GM18508 (cell line): Measurements from ENCODE around the gene RPS15.

Experiments used
- ATAC-seq: cut with Tn5 transposase; IDR thresholded peaks from one replicate; pipeline ENCODE4 v1.9.1; 2021; ENCODE audit warnings: moderate number of reproducible peaks; ENCODE audit not compliant: insufficient read depth, unreplicated experiment

RPS15 gene

DNA sequence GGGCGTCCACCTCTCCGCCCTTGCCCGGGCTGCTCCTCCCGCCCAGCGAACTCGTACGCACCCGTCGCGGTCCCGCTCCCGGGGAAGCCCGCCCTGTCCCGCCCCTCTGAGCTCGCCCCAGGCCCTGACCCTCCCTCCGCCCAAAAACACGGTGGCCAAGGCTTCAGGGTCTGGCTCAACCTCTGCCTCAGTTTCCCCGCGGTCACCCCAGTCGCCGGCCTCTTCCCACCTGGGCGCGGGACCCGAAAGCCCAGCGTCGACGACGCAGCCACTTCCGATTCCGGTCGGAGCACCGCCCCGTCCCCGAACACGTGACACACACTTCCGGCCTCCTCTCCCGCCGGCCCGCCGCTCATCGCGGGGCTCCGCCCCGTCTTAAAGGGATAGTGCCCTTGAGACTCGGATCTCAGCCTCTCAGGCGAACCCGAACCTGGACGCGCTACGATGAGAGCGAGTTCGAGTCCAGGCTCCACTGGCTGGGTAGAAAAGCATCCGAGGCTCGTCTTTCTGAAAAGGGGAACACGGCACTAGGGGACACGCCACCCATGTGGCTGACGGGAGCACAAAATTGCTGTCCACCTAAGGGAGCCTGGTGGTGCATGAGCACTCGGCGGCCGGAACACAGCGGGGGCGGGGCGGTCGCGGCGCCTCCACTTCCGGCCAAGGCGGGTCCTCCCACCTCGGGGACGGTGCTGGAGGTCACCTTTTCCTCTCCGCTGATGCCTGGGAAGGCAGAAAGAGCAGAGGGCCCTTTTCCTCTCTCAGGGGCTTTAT lies 40.9 kb downstream of the RPS15 start, which contains the start of gene C19orf25:
Gene C19orf25 (minus strand): TSS at position 282 of the 774 bp plus-strand sequence. CDS start 312 bp downstream, outside the sequence.
- no peak for ATAC-seq

DNA sequence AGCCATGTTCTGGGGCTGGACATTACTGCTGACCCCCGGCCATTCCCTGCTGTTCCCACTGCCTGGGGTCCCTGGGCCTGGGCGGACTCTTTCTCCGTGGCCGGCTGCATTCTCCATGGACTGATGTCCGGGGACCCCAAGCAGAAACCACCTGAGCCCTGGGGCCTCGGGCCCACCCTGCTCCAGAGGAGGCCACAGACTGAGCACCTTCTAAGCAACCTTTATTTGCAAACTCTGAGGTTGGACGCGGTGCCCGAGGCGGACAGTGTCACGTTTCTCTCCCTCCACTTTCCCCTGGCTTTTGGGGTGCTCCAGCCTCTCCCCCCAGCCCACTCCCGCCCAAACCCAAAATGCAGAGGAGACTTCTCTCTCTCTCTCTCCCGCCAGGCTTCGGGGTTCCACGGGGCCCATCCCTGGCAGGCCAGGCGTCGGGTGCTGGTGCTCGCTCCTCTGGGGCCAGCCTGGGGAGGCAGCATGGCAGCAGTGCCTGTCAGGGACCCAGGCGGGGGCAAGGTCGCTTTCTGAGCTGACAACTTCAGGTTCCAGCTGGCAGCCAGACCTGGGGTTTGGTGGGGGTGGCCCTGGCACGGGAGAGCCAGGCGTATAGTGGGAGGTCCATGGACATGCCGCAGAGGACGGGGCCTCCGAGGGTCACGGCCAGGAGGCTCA lies 43.2 kb downstream of the RPS15 start:
- ATAC-seq, result no peak

DNA sequence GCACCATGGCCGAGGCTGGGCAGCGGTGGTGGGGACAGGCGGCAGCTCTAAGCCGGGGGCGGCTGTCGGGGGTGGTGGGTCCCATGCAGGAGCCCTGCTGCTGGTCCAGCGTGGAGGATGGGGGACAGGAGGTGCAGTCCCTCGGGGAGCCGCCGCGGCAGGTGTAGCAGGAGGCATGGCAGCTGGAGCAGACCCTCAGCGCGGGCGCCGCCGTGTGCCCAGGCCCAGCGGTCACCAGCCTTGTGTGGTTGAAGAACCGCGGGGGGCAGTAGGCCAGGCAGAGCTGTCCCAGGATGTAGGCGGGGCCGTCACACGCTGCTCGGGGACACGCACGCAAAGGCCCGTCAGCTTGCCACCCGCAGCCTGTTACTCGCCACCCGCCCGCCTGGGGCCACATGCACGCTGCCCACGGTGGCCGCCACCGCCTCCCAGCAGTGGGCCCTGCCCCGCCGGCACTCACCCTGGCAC lies 43.7 kb downstream of the RPS15 start:
- ATAC-seq, result no peak

DNA sequence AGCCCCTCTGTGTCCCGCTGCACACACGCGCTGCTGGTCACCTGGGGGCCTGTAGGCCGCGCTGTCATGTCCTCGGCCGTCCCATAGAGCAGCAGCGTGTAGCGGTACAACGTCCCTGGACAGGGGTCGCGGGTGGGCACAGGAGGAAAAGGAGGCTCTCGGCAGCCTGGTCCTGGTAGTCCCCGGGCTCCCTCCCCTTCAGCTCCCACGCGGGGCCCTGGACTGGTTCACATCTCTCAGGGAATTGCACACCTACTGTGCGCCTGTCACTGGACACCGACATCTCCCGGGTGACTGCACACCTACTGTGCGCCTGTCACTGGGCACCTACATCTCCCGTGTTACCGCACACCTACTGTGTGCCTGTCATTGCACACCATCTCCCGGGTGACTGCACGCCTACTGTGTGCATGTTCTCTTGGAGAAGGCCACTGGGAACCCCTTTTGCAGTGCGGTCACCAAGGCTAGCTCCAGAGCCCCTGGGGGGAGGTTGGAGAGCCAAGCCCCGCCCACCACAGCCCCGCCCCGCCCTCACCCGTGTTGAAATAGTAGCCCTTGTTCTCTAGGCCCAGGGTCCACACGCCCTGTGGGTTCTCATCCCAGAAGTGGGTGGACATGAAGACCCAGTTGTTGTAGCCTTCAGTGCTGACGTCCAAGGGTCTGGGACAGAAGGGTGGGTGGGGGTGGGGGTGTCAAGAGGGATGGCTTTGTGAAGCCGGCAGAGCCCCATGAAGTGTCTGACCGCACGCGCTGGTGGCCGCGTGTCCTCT lies 44.4 kb downstream of the RPS15 start:
- ATAC-seq, result no peak

DNA sequence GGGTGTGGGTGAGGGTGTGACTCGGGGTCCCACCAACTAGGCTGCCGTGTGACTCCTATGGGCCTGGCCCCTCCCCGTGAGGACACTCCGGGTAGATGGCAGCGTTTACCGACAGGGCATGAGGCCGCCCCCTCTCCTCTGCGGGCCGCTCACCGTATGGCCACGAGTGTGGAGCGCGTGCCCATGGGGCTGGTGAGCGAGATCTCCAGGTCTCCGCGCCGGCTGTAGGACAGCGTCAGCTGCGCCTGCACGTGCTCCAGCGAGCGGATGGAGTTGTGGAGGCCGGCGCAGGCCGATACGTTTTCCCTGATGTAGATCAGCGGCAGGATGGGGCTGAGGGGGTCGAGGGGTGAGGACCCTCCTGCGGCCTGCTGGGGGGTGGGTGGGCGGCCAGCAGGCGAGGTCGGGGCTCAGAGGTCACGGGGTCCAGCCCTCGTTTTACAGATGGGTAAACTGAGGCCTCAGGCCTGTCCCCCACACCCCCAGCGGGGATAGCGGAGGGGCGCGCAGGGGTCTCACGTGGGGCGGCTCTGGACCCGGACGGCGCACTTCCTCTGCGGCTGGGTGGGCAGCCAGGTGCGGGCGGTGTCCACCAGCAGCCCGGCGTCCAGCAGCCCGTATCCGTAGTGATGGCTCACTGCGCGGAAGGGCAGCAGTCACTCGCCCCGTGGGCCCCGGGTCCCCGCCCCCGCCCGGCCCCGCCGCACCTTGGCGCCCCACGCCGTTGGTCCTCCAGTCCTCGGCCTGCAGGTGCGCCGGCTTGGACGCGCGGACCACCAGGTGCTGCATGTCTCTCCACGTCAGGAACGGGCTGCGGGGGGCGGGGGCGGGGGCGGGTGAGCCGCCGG lies 45.2 kb downstream of the RPS15 start:
- no peak for ATAC-seq

DNA sequence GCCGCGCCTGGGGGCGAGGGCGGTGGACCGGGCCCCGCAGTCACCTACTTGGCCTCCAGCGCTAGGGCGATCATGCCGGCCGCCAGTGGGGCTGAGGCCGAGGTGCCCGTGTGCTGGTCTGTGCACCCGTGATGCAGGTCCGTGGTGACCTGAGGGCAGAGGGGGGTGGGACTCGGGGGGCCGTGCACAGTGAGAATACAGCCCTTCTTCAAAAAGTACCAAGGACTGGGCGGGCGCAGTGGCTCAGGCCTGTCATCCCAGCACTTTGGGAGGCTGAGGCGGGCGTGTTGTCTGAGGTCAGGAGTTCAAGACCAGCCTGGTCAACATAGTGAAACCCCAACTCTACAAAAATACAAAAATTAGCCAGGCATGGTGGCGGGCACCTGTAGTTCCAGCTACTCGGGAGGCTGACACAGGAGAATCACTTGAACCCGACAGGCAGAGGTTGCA lies 45.8 kb downstream of the RPS15 start:
- no peak for ATAC-seq

DNA sequence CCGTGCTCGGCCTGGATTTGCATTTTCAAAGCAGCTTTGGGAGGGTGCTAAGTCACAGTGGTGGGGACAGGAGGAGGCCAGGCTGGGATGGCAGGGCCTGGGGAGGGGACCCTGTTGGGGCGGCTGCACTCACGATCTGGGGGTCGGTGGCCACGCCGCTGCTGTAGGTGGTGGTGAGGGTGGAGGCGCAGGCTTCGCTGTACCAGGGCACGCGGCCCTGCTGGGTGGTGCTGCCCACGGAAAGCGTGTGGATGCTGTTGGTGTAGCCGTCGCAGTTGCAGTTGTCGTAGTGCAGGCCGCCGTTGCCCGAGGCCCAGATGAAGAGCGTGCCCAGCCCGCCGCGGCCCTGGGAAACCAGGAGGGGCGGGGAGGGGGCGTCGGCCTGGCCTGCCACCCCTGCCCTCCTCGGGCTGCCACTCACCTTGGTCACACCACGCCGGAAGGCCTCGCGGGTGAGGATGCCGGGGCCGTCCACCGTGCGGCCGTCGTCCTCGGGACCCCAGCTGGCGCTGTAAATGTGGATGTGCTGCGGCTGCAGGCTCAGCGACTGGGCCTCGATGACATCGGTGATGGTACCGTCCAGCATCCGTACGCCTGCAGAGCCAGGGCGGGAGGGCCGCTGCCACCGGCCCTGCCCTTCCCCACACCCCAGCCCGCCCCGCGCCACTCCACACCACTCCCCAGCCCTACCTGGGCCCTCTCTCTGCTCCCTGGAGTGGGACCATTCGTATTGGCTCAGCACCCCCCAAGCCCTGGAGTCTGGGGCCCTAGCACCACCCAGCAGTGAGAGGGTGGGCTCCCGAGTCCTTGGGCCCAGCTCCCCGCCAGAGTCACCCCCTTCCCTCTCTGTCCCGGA lies 48.8 kb downstream of the RPS15 start:
- ATAC-seq, result no peak

DNA sequence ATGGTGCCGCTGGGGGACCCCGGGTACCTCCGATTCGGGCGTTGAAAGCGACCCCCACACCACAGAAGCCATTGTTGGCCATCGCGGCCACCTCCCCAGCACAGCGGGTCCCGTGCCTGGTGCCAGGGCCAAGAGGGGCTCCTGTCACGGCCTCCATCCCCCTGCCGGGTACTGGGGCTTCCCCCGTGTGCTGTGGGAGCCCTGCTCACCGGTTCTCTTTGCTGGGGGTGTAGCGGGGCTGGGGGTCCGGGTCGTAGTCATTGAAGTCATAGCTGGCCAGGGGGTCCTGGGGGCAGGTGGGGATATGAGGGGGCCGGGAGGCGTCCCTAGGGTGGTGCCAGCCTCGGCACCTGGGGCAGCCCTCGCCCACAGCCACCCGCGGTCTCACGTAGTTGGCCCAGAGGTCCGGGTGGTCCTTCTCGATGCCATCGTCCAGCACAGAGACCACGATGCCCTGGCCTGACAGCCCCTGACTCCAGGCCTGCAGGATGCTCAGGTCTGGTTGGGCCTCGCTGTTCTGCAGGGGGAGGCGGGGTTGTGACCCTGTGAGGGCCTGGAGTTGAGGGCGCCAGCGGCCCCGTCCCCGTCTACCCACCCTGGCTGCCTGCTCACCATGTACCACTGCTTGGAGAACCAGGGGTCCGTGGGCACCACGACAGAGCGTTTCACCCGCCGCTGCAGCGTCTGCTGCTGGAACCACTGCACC lies 49.5 kb downstream of the RPS15 start:
- ATAC-seq, result no peak

DNA sequence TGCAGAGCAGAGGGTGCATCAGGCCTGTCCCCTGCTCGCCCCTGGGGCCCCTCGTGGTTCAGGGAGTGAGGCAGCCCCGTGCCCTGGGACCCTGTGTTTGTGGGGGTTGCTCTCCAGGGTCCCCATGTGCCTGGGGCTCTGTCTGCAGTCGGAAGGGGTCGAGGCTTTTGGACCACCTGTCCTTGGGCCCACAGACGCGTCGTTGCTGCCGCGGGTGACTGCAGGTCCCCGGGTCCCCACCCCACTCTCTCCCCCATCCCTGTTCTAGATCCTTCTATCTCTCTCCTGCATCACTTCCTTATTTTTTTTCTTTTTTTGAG lies 50.0 kb downstream of the RPS15 start:
- no peak for ATAC-seq

DNA sequence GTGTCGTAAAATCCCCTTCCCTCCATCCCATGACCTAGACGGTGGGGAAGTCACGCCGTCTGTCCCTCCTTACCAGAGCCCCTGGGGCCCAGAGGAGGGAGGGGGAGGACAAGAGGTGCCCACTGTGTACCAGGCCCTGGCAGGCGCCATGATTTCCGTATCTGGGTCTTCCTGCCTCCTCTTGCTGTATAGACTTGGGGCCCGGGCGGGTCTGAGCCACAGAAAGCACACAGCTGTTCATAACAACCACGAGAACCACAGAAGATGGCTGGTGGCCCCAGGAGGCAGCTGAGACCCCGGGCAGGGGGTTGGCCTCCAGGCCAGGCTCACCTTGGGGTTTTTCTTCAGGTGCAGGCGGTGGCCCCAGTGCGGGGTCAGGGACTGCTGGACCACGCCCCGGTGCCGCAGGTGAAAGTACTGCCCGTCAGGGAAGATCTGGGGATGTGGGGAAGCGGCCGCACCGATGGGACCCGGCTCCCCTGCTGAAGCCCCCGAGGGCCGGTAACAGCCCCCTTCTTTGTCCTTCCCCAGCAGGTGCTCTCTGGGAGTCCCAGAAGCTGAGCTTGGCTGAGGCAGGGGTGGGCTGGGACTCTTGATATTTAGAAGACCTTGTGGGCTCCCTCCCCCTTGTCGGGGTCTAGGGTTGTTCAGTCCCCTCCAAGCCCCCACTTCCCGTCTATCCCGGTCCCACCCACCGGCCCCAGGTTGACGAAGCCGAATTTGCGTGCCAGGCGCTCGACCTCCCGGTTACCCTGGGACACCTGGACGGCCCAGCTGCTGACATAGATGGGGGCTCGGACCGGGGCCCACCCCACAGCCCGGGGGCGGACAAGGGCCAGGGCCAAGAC lies 51.5 kb downstream of the RPS15 start:
- ATAC-seq, result no peak
